ENCODE results near the gene NHERF1.

GRCh38 chr17:74703311-74703710, 45.1 kb upstream of the NHERF1 start:
- TF ChIP-seq CTCF (IDR thresholded peaks at IDR 0.05), result no peak
- TF ChIP-seq POLR2A (IDR thresholded peaks at IDR 0.05), result no peak
